GM21367 (cell line): Measurements from ENCODE around the gene UBE2C.

ENCODE experiments used
- ATAC-seq: cut with Tn5 transposase; IDR thresholded peaks from one replicate; pipeline ENCODE4 v1.9.1; 2021; ENCODE audit not compliant: unreplicated experiment

The UBE2C gene

DNA sequence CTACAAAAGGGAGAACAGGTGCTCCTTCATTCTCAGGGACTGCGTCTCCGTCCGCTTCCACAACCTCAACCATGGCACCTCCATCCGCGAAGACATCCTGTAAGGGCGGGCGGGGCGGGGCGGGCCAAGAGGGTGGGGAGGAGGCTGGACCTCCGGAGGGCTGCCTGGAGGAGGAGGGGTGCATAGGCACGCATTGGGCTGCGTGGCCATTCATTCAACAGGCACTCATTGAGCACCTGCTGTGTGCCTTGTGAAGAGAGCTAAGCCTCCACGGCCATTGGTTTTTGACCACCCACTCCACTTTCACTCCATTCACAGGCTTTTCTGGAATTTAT lies 45.4 kb downstream of the UBE2C start:
- peak; percentile 21 for ATAC-seq

DNA sequence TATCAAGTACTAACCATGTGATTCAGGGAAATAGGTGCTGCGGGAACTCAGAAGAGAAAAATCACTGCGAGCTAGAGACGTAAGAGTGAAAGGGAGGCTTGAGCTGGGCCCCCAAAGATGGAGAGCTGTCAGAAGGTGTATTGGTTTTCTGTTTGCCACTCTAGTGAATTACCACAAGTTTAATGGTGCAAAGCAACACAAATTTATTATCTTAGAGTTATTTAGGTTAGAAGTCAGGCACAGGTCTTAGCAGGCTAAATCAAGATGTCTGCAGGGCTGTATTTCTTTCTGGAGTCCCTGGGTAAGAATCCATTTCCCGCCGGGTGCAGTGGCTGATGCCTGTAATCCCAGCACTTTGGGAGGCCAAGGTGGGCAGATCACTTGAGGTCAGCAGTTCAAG lies 47.5 kb downstream of the UBE2C start:
- no peak for ATAC-seq

DNA sequence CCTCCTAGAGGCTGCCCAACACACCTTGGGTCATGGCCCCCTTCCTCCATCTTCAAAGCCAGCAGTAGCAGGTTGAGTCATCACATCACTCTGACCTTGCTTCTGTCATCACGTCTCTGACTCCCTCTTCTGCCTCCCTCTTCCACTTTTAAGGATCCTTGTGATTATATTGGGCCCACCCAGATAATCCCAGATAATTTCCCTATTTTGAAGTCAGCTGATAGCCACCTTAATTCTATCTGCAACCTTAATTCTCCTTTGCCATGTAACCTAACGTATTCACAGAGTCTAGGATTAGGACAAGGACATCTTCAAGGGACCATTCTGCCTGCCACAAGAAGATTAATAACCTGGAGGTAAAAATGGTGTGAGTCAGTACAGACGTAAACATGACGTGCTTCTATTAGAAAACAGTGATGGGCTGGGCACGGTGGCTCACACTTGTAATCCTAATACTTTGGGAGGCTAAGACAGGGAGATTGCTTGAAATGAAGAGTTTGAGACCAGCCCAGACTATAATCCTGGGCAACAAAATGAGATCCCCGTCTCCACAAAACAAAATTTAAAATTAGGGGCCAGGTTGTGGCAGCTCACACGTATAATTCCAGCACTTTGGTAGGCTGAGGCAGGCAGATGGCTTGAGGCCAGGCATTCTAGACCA lies 48.2 kb downstream of the UBE2C start:
- no peak for ATAC-seq

DNA sequence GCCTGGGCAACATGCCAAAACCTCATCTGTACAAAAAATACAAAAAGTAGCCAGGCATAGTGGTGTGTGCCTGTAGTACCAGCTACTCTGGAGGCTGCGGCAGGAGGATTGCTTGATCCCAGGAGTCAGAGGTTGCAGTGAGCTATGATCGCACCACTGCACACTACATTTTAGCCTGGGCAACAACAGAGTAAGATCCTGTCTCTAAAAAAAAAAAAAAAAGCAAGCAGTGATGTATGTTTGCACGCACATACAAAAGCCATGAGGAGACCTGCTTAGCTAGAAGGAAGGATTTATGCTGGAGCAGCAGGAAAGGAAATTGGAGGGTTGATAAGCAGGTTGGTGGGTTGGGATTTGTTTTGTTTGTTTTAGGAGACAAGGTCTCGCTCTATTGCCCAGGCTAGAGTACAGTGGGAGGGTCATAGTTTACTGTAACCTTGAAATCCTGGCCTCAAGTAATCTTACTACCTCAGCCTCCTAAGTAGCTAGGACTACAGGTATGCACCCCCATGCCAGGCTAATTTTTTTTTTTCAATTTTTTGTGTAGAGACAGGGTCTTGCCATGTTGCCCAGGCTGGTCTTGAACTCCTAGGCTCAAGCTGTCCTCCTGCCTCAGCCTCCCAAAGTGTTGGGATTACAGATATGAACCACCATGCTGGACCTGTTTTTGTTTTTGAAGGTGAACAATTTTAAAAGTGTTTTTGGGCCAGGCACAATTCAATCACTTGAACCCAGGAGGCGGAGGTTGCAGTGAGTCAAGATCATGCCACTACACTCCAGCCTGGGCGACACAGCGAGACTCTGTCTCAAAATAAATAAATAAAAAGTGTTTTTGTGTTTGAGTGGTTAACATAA lies 49.0 kb downstream of the UBE2C start:
- ATAC-seq = no peak

DNA sequence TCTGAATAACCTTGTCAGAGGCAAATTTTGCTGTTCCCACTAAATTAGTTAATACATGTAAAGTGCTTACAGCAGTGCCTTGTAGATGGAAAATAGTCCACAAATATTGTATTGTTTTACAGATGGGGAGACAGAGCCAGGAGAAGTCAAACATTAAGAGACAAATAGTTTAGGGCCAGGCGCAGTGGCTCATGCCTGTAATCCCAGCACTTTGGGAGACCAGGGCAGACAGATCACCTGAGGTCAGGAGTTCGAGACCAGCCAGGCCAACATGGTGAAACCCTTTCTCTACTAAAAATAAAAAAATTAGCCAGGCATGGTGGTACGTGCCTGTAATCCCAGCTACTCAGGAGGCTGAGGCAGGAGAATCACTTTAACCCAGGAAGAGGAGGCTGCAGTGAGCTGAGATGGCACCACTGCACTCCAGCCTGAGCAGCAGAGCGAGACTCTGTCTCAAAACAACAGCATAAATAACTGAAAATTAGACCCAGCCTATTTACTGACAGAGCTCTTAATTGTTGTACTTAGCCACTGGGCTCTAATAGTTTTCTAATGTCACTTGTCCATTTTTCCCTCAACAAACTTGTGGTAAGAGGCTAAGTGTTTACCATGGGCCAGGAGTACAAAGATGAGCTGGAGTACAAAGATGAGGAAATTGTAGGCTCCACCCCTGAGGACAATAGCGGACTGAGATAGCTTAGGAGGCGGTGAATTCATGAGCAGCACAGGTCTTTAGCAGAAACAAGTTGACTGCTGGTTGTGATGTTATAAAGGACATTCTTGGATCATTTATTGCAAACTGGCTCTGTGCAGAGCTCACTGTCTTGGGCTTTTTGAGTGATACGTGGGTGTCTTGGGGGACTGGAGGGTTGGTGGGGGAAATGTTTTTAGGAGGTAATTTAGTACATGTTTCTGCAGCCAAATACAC lies 51.4 kb downstream of the UBE2C start:
- no peak for ATAC-seq

DNA sequence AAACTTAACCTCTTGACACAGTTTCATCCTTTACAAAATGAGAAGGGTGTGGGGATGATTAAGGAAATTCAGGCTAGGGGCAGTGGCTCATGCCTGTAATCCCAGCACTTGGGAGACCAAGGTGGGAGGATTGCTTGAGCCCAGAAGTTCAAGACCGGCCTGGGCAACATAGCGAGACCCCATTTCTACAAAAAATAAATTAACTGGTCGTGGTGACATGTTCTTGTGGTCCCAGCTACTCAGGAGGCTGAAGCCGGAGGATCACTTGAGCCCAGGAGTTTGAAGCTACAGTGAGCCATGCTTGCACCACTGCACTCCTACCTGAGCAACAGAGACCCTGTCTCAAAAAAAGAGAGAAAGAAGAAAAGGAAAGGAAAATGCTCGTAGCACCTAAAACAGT lies 54.0 kb downstream of the UBE2C start:
- ATAC-seq = no peak
